Cardiac fibroblast (primary cell): ENCODE measurements around the gene SCLT1.

Experiments used
- DNase-seq, 2 donors: peaks; one replicate each; pipeline versions ENCODE4 v3.0.0 to v3.0.0-alpha.2; 2010; ENCODE audit warnings: low read depth in 2 of 2
- H3K4me3 ChIP-seq, 2 donors: replicated peaks in 1 of 2; 1 replicate in 1 of 2; 2 replicates in 1 of 2; pipeline ENCODE4 v1.5.1; 2011; ENCODE audit warnings: low read depth in 2 of 2, low read length in 2 of 2, mild to moderate bottlenecking in 2 of 2, moderate library complexity in 1 of 2
- CTCF ChIP-seq: IDR thresholded peaks from one replicate; pipeline ENCODE4 v1.5.1; 2011; ENCODE audit warnings: low read depth, mild to moderate bottlenecking, low read length, inconsistent platforms

The SCLT1 gene

GRCh38 chr4:129117705-129118104 lies 24.4 kb upstream of the SCLT1 start:
- H3K4me3 ChIP-seq = no peak overlapping the region
- no peak for TF ChIP-seq CTCF
- DNase-seq = no peak

GRCh38 chr4:129113919-129114318 lies 20.6 kb upstream of the SCLT1 start:
- DNase-seq = no peak
- TF ChIP-seq CTCF = no peak
- H3K4me3 ChIP-seq = no peak overlapping the region

- H3K4me3 ChIP-seq = no peak overlapping the region
- TF ChIP-seq CTCF = no peak
- DNase-seq = no peak
Observed at GRCh38 chr4:129113434-129113833, 20.1 kb upstream of the SCLT1 start.

- no peak for DNase-seq
- no peak overlapping the region for H3K4me3 ChIP-seq
- no peak for TF ChIP-seq CTCF
Observed at GRCh38 chr4:129111919-129112318, 18.6 kb upstream of the SCLT1 start.

- no peak for DNase-seq
- H3K4me3 ChIP-seq = no peak overlapping the region
- TF ChIP-seq CTCF = no peak
Observed at GRCh38 chr4:129110931-129111330, 17.6 kb upstream of the SCLT1 start.

- H3K4me3 ChIP-seq = no peak overlapping the region
- DNase-seq = peak in 1 of 2 donors; percentile 33
- no peak for TF ChIP-seq CTCF
Observed at GRCh38 chr4:129109965-129110824, 16.9 kb upstream of the SCLT1 start.

- H3K4me3 ChIP-seq = no peak overlapping the region
- DNase-seq = no peak
- TF ChIP-seq CTCF = no peak
Observed at GRCh38 chr4:129098531-129099001, 5.2 kb upstream of the SCLT1 start.
